Panc1 (cell line): ENCODE measurements around the gene ZC3H18. TPM values are rescaled to one million over a fixed set of nuclear protein-coding genes. Genes with fewer than 3 reads are reported as not detected.

Experiments
- ATAC-seq: fragments of 200-7000 bp; cut with Tn5 transposase; 2 replicates; pipeline ENCODE4 v1.9.1; 2020; ENCODE audit warnings: mild to moderate bottlenecking, moderate library complexity
- BruUV-seq: library from RNA; stranded (reverse); fragments of 400-500 nt; replicated peaks from 2 replicates; lab custom pipeline; 2021; lab: Mats Ljungman, UMichigan
- CTCF ChIA-PET: fragments of 300-600 bp; sonication (Branson Sonifier 250); formaldehyde crosslinking; loops from one replicate; lab custom pipeline; 2022; ENCODE audit warnings: antibody characterized with exemption; lab: Charles Lee
- POLR2A ChIA-PET: fragments of 300-600 bp; sonication (Branson Sonifier 250); formaldehyde crosslinking; loops from one replicate; lab custom pipeline; 2022; ENCODE audit warnings: antibody characterized with exemption; lab: Charles Lee
- DNase-seq: peaks from one replicate; pipeline ENCODE4 v3.0.0-alpha.2; 2010; ENCODE audit warnings: low read depth, low spot score
- H3K27ac ChIP-seq: 2 replicates; pipeline ENCODE4 v1.5.1; 2011; ENCODE audit warnings: mild to moderate bottlenecking, low read length, inconsistent platforms
- H3K27me3 ChIP-seq: fragments of 200-500 bp; sonication (Bioruptor generic); 2 replicates; pipeline ENCODE4 v1.6.0; 2014; ENCODE audit warnings: low read length, inconsistent platforms; ENCODE audit not compliant: control insufficient read depth, insufficient read depth
- H3K36me3 ChIP-seq: fragments of 200-500 bp; sonication (Bioruptor generic); 2 replicates; pipeline ENCODE4 v1.5.1; 2014; ENCODE audit warnings: inconsistent platforms, mild to moderate bottlenecking, low read length, moderate library complexity; ENCODE audit not compliant: control insufficient read depth, insufficient read depth
- H3K4me1 ChIP-seq: 2 replicates; pipeline ENCODE4 v1.5.1; 2011; ENCODE audit warnings: inconsistent platforms, mild to moderate bottlenecking, low read length, moderate library complexity; ENCODE audit not compliant: control insufficient read depth, insufficient read depth
- H3K4me3 ChIP-seq, 2 experiments: 2 replicates each; pipeline ENCODE4 v1.5.1; 2011 to 2012; ENCODE audit warnings: low read depth in 2 of 2, low read length in 2 of 2, mild to moderate bottlenecking in 2 of 2, inconsistent platforms in 1 of 2, moderate library complexity in 1 of 2
- H3K9me3 ChIP-seq: fragments of 200-500 bp; sonication (Bioruptor generic); 2 replicates; pipeline ENCODE4 v1.5.1; 2014; ENCODE audit warnings: low read depth, mild to moderate bottlenecking, inconsistent platforms, low read length, moderate library complexity; ENCODE audit not compliant: control insufficient read depth, insufficient read depth
- CTCF ChIP-seq: fragments of 450-650 bp; IDR thresholded peaks from 2 replicates; pipeline ENCODE4 v1.5.1; 2017; ENCODE audit warnings: mild to moderate bottlenecking
- POLR2AphosphoS5 ChIP-seq: IDR thresholded peaks from 2 replicates; pipeline ENCODE4 v1.6.1; 2012; ENCODE audit warnings: mild to moderate bottlenecking, low read depth, low read length, moderate library complexity
- SIN3A ChIP-seq: IDR thresholded peaks from 2 replicates; pipeline ENCODE4 v1.6.1; 2012; ENCODE audit warnings: low read depth, mild to moderate bottlenecking, low read length, moderate library complexity, borderline replicate concordance; ENCODE audit not compliant: insufficient read depth
- TCF7L2 ChIP-seq: IDR thresholded peaks from 2 replicates; pipeline ENCODE4 v1.6.1; 2011; ENCODE audit warnings: mild to moderate bottlenecking, low read depth, low read length, inconsistent platforms
- in situ Hi-C: cut with HindIII; loops from 2 replicates; pipeline ENCODE4 v1.10.0; 2016; ENCODE audit warnings: low sequenced_read_pairs, low pct_unique_long_range_greater_than_20kb
- intact Hi-C: fragments of 100-400 bp; cut with micrococcal nuclease; formaldehyde crosslinking; loops from one replicate; pipeline ENCODE4 v1.10.0; 2022; ENCODE audit not compliant: unreplicated experiment
- total RNA-seq: library from RNA; stranded (reverse); gene quantifications from one replicate; pipeline ENCODE4 v1.2.1, GENCODE V29; 2021; ENCODE audit not compliant: unreplicated experiment
- TF ChIP-seq, protein P1 (sequence below), 2 experiments: IDR thresholded peaks; 2 replicates each; pipeline ENCODE4 v1.6.1; 2011 to 2012; ENCODE audit warnings: low read depth in 2 of 2, control low read depth in 1 of 2, low read length in 1 of 2, mild to moderate bottlenecking in 1 of 2, moderate library complexity in 1 of 2; ENCODE audit not compliant: insufficient read depth in 1 of 2

Gene ZC3H18
- total RNA-seq, 1 experiment from 2014 or later: 45.9 TPM

DNA sequence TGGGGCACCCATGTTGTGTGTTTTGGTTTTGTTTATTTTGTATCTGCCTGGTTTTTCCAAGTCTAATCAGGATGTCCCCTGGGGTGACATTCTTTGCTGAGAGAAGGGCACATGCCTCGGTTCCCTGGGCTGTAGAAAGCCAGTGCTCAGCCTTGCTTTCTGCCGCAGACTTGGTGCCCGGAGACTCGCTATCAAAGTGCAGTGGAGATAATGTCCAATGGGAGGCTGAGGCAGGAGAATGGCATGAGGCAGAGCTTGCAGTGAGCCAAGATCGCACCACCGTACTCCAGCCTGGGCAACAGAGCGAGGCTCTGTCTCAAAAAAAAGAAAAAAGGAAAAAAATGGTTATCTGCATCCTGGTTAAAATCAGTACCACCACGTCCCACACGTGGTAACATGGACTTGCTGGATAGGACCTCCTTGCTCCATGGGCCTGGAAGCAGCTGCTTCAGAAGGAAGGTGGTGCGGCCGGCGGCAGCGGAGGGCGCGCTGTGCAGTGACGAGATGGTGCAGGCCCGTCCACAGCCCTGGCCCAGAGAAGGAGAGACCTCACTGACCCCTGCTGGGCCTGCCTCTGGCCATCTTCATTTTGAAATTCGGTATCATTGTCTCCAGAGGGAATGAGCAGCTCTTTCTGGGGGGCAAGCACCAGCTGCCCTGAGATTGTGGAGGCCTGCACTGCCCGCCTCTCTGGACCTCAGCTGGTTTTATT lies 48.9 kb downstream of the ZC3H18 start:
- Histone ChIP-seq H3K27ac (no peak overlapping the region), H3K9me3 (no peaks in the 10 kb centered on the region), H3K36me3 (no peaks in the 10 kb centered on the region; the same call in 1 of the 2 replicates), H3K4me3 (no peak overlapping the region), H3K4me1 (no peaks in the 10 kb centered on the region), H3K27me3 (no peaks in the 10 kb centered on the region)
- no peak for DNase-seq
- CTCF ChIA-PET: no interaction called here
- no TSS peak for BruUV-seq
- in situ Hi-C loops (no loop called here), intact Hi-C loops (no loop called here)
- no peak for ATAC-seq
- POLR2A ChIA-PET: no interaction called here
- TF ChIP-seq POLR2AphosphoS5 (no peak), SIN3A (no peak), CTCF (no peak), TCF7L2 (no peak)
- TF ChIP-seq, protein P1, sequence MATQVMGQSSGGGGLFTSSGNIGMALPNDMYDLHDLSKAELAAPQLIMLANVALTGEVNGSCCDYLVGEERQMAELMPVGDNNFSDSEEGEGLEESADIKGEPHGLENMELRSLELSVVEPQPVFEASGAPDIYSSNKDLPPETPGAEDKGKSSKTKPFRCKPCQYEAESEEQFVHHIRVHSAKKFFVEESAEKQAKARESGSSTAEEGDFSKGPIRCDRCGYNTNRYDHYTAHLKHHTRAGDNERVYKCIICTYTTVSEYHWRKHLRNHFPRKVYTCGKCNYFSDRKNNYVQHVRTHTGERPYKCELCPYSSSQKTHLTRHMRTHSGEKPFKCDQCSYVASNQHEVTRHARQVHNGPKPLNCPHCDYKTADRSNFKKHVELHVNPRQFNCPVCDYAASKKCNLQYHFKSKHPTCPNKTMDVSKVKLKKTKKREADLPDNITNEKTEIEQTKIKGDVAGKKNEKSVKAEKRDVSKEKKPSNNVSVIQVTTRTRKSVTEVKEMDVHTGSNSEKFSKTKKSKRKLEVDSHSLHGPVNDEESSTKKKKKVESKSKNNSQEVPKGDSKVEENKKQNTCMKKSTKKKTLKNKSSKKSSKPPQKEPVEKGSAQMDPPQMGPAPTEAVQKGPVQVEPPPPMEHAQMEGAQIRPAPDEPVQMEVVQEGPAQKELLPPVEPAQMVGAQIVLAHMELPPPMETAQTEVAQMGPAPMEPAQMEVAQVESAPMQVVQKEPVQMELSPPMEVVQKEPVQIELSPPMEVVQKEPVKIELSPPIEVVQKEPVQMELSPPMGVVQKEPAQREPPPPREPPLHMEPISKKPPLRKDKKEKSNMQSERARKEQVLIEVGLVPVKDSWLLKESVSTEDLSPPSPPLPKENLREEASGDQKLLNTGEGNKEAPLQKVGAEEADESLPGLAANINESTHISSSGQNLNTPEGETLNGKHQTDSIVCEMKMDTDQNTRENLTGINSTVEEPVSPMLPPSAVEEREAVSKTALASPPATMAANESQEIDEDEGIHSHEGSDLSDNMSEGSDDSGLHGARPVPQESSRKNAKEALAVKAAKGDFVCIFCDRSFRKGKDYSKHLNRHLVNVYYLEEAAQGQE (IDR thresholded peaks at IDR 0.05; ENCODE audit: insufficient read depth in 1 of 2, low read depth in 2 of 2, low read length in 1 of 2): no peak

GRCh38 chr16:88619859-88620815 lies 49.9 kb downstream of the ZC3H18 start:
- H3K27me3 ChIP-seq: no peaks in the 10 kb centered on the region
- ChIA-PET CTCF (no interaction called here), POLR2A (no interaction called here)
- intact Hi-C loops: no loop called here
- no peaks in the 10 kb centered on the region for H3K9me3 ChIP-seq
- no peak overlapping the region for H3K27ac ChIP-seq
- ATAC-seq (no peak), DNase-seq (no peak)
- in situ Hi-C loops: no loop called here
- BruUV-seq: no TSS peak
- H3K36me3 ChIP-seq: no peaks in the 10 kb centered on the region; the same call in 1 of the 2 replicates
- no peak for TF ChIP-seq SIN3A
- TF ChIP-seq, protein P1 (IDR thresholded peaks at IDR 0.05; ENCODE audit: insufficient read depth in 1 of 2, low read depth in 2 of 2, low read length in 1 of 2): no peak
- no peak for TF ChIP-seq POLR2AphosphoS5
- no peak for TF ChIP-seq TCF7L2
- TF ChIP-seq CTCF: no peak
- H3K4me1 ChIP-seq: no peaks in the 10 kb centered on the region
- no peak overlapping the region for H3K4me3 ChIP-seq
